Breast epithelium (tissue), 3 donors: Measurements from ENCODE around the gene GNPDA2.

Experiments used
- POLR2A ChIP-seq: fragments of 450-650 bp; IDR thresholded peaks from one replicate; pipeline ENCODE4 v1.6.1; 2016; ENCODE audit warnings: antibody characterized with exemption, mild to moderate bottlenecking, moderate library complexity
- TF ChIP-seq, protein P1 (sequence below), 3 donors: fragments of 450-650 bp; IDR thresholded peaks; one replicate each; pipeline ENCODE4 v1.5.1; 2016 to 2017; ENCODE audit warnings: antibody characterized with exemption in 3 of 3, mild to moderate bottlenecking in 3 of 3, moderate library complexity in 3 of 3

DNA sequence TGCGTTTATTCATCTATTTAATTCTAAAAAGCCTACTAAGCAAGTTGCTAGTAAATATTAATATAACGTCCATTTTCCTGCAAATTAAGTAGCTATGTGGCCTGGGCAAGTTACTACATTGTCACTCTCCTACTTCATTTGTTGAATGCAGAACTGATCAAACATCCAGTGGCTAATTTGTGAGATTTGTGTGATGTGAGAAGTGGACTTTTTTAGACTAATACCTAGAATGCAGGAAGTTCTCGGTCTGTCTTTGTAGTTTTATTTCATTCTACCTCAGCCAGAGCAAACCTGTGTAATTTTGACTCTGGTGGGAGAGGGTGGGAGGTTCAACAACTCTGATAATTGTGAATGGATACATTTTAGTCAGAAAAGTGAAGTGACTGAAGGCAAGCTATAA, 47.3 kb downstream of the GNPDA2 start:
- TF ChIP-seq, protein P1, sequence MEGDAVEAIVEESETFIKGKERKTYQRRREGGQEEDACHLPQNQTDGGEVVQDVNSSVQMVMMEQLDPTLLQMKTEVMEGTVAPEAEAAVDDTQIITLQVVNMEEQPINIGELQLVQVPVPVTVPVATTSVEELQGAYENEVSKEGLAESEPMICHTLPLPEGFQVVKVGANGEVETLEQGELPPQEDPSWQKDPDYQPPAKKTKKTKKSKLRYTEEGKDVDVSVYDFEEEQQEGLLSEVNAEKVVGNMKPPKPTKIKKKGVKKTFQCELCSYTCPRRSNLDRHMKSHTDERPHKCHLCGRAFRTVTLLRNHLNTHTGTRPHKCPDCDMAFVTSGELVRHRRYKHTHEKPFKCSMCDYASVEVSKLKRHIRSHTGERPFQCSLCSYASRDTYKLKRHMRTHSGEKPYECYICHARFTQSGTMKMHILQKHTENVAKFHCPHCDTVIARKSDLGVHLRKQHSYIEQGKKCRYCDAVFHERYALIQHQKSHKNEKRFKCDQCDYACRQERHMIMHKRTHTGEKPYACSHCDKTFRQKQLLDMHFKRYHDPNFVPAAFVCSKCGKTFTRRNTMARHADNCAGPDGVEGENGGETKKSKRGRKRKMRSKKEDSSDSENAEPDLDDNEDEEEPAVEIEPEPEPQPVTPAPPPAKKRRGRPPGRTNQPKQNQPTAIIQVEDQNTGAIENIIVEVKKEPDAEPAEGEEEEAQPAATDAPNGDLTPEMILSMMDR (IDR thresholded peaks at IDR 0.05) = no peak
- TF ChIP-seq POLR2A = no peak
